IPS-15b (cell line): ENCODE results near the gene ENO2.
A peak's percentile ranks its signal among the peaks of the same experiment; 100 is the strongest.

Source experiments
- H3K27me3 ChIP-seq: one replicate; pipeline ENCODE4 v1.6.1; 2013; ENCODE audit warnings: low read length; ENCODE audit not compliant: control insufficient read depth, insufficient read depth
- H3K36me3 ChIP-seq: one replicate; pipeline ENCODE4 v1.6.1; 2013; ENCODE audit warnings: low read length; ENCODE audit not compliant: control insufficient read depth, insufficient read depth
- H3K4me1 ChIP-seq: one replicate; pipeline ENCODE4 v1.6.1; 2013; ENCODE audit warnings: mild to moderate bottlenecking, low read length; ENCODE audit not compliant: control insufficient read depth, insufficient read depth
- H3K4me3 ChIP-seq: one replicate; pipeline ENCODE4 v1.5.1; 2013; ENCODE audit warnings: low read depth, low read length
- H3K9ac ChIP-seq: one replicate; pipeline ENCODE4 v1.6.1; 2013; ENCODE audit warnings: low read depth, mild to moderate bottlenecking, low read length
- H3K9me3 ChIP-seq: one replicate; pipeline ENCODE4 v1.6.1; 2013; ENCODE audit warnings: mild to moderate bottlenecking, low read length; ENCODE audit not compliant: control insufficient read depth, insufficient read depth

ENO2 gene

GRCh38 chr12:6957741-6958608 lies 43.6 kb downstream of the ENO2 start:
- Histone ChIP-seq H3K4me3 (no peak overlapping the region), H3K36me3 (peaks cover 15% of the 10 kb centered on the region), H3K4me1 (peaks cover 11% of the 10 kb centered on the region), H3K27me3 (no peaks in the 10 kb centered on the region), H3K9ac (no peak overlapping the region), H3K9me3 (no peaks in the 10 kb centered on the region)

- Histone ChIP-seq H3K9ac (no peak overlapping the region), H3K4me3 (no peak overlapping the region), H3K9me3 (no peaks in the 10 kb centered on the region), H3K36me3 (peaks cover 15% of the 10 kb centered on the region), H3K27me3 (no peaks in the 10 kb centered on the region), H3K4me1 (peaks cover 11% of the 10 kb centered on the region)
Measured at GRCh38 chr12:6958609-6959057, 44.3 kb downstream of the ENO2 start.

- Histone ChIP-seq H3K4me1 (peaks cover 14% of the 10 kb centered on the region), H3K4me3 (no peak overlapping the region), H3K9ac (no peak overlapping the region), H3K36me3 (peaks cover 15% of the 10 kb centered on the region), H3K9me3 (no peaks in the 10 kb centered on the region), H3K27me3 (no peaks in the 10 kb centered on the region)
Measured at GRCh38 chr12:6959058-6959804, 44.9 kb downstream of the ENO2 start.

GRCh38 chr12:6959805-6960592 lies 45.6 kb downstream of the ENO2 start:
- Histone ChIP-seq H3K9me3 (no peaks in the 10 kb centered on the region), H3K4me1 (peaks cover 14% of the 10 kb centered on the region), H3K27me3 (no peaks in the 10 kb centered on the region), H3K9ac (no peak overlapping the region), H3K4me3 (no peak overlapping the region), H3K36me3 (peaks cover 10% of the 10 kb centered on the region)

GRCh38 chr12:6960593-6961277 lies 46.4 kb downstream of the ENO2 start:
- peaks cover 10% of the 10 kb centered on the region for H3K36me3 ChIP-seq
- H3K9ac ChIP-seq, result peak overlapping the region; percentile 65
- peaks cover 14% of the 10 kb centered on the region for H3K4me1 ChIP-seq
- H3K4me3 ChIP-seq, result peak overlapping the region; percentile 18
- H3K27me3 ChIP-seq, result no peaks in the 10 kb centered on the region
- H3K9me3 ChIP-seq, result no peaks in the 10 kb centered on the region

- peaks cover 14% of the 10 kb centered on the region for H3K4me1 ChIP-seq
- H3K9ac ChIP-seq, result peak overlapping the region; percentile 65
- H3K4me3 ChIP-seq, result peak overlapping the region; percentile 91
Measured at GRCh38 chr12:6961278-6961694, 46.9 kb downstream of the ENO2 start.

GRCh38 chr12:6961695-6962284 lies 47.4 kb downstream of the ENO2 start:
- Histone ChIP-seq H3K9ac (peak overlapping the region; percentile 65), H3K9me3 (no peaks in the 10 kb centered on the region), H3K4me3 (peak overlapping the region; percentile 91), H3K4me1 (peaks cover 14% of the 10 kb centered on the region), H3K36me3 (peaks cover 12% of the 10 kb centered on the region), H3K27me3 (no peaks in the 10 kb centered on the region)

More at GRCh38 chr12:6961278-6961694, 46.9 kb downstream of the ENO2 start:
- no peaks in the 10 kb centered on the region for H3K27me3 ChIP-seq
- H3K9me3 ChIP-seq, result no peaks in the 10 kb centered on the region
- H3K36me3 ChIP-seq, result peaks cover 9% of the 10 kb centered on the region

GRCh38 chr12:6962285-6963015 lies 48.1 kb downstream of the ENO2 start:
- Histone ChIP-seq H3K4me1 (peaks cover 14% of the 10 kb centered on the region), H3K36me3 (peaks cover 18% of the 10 kb centered on the region), H3K4me3 (peak overlapping the region; percentile 91), H3K9ac (peak overlapping the region; percentile 83), H3K27me3 (no peaks in the 10 kb centered on the region), H3K9me3 (no peaks in the 10 kb centered on the region)

- Histone ChIP-seq H3K4me3 (peak overlapping the region; percentile 91), H3K27me3 (no peaks in the 10 kb centered on the region), H3K4me1 (peaks cover 14% of the 10 kb centered on the region), H3K9ac (peak overlapping the region; percentile 91), H3K9me3 (no peaks in the 10 kb centered on the region), H3K36me3 (peaks cover 23% of the 10 kb centered on the region)
Measured at GRCh38 chr12:6963016-6963731, 48.8 kb downstream of the ENO2 start.
